SK-N-SH (cell line): ENCODE measurements around the gene ADRA1B. TPM values are rescaled to one million over a fixed set of nuclear protein-coding genes. Genes with fewer than 3 reads are reported as not detected.

Experiments
- CTCF ChIA-PET: fragments of 300-600, 350-600 bp; formaldehyde crosslinking; extraction: SDS; loops from one replicate; lab custom pipeline; 2021; lab: Yijun Ruan, JAX
- POLR2A ChIA-PET: fragments of 350-600 bp; sonication (Branson Sonifier 250); formaldehyde crosslinking; extraction: SDS; loops from one replicate; lab custom pipeline; 2020; ENCODE audit warnings: antibody characterized with exemption, inconsistent platforms; lab: Yijun Ruan, JAX
- DNase-seq: peaks from one replicate; pipeline ENCODE4 v3.0.0; 2012
- H2AFZ ChIP-seq: fragments of 200-600 bp; sonication (generic); 2 replicates; pipeline ENCODE4 v1.8.1; 2016; ENCODE audit warnings: antibody characterized with exemption, mild to moderate bottlenecking, low read depth
- H3F3A ChIP-seq: fragments of 200-600 bp; sonication (generic); replicated peaks from 2 replicates; pipeline ENCODE3; 2016; ENCODE audit warnings: antibody characterized with exemption, mild to moderate bottlenecking; ENCODE audit not compliant: insufficient read depth
- H3K27ac ChIP-seq, 2 experiments: fragments of 200-500 bp in 1 of 2; fragments of 200-600 bp in 1 of 2; sonication (Bioruptor generic) in 1 of 2; sonication (generic), shearing (Covaris generic) in 1 of 2; 2 replicates each; pipeline versions ENCODE4 v1.5.1 to v1.6.1; 2014 to 2016; ENCODE audit warnings: low read depth in 2 of 2, inconsistent platforms in 1 of 2, low read length in 1 of 2, mild to moderate bottlenecking in 1 of 2, mixed read lengths in 1 of 2
- H3K27me3 ChIP-seq: fragments of 200-600 bp; sonication (generic), shearing (Covaris generic); 2 replicates; pipeline ENCODE4 v1.6.1; 2016; ENCODE audit warnings: mixed run types; ENCODE audit not compliant: insufficient read depth
- H3K36me3 ChIP-seq, 2 experiments: fragments of 200-500 bp in 1 of 2; fragments of 200-600 bp in 1 of 2; sonication (Bioruptor generic) in 1 of 2; sonication (generic) in 1 of 2; replicated peaks in 1 of 2; 2 replicates each; pipeline versions ENCODE3 to v1.5.1; 2014 to 2016; ENCODE audit warnings: low read length in 1 of 2, mild to moderate bottlenecking in 1 of 2; ENCODE audit not compliant: insufficient read depth in 2 of 2, control insufficient read depth in 1 of 2
- H3K4me1 ChIP-seq, 2 experiments: fragments of 200-500 bp in 1 of 2; fragments of 200-600 bp in 1 of 2; sonication (Bioruptor generic) in 1 of 2; sonication (generic), shearing (Covaris generic) in 1 of 2; 2 replicates each; pipeline versions ENCODE4 v1.5.1 to v1.6.1; 2014 to 2016; ENCODE audit warnings: low read depth in 1 of 2, low read length in 1 of 2, mixed run types in 1 of 2; ENCODE audit not compliant: insufficient read depth in 2 of 2, control insufficient read depth in 1 of 2
- H3K4me2 ChIP-seq: fragments of 200-600 bp; sonication (generic), shearing (Covaris generic); 2 replicates; pipeline ENCODE4 v1.6.1; 2017; ENCODE audit warnings: mixed run types
- H3K4me3 ChIP-seq, 2 experiments: fragments of 200-500 bp in 1 of 2; fragments of 200-600 bp in 1 of 2; sonication (Bioruptor generic) in 1 of 2; sonication (generic), shearing (Covaris generic) in 1 of 2; 2 replicates each; pipeline versions ENCODE4 v1.5.1 to v1.8.1; 2014 to 2016; ENCODE audit warnings: low read depth in 2 of 2, inconsistent platforms in 1 of 2, low read length in 1 of 2, mild to moderate bottlenecking in 1 of 2, mixed read lengths in 1 of 2, moderate library complexity in 1 of 2
- H3K79me2 ChIP-seq: fragments of 200-600 bp; sonication (generic); 2 replicates; pipeline ENCODE4 v1.8.1; 2017; ENCODE audit warnings: mild to moderate bottlenecking; ENCODE audit not compliant: insufficient read depth
- H3K9ac ChIP-seq: fragments of 200-600 bp; sonication (generic); 2 replicates; pipeline ENCODE4 v1.6.1; 2017; ENCODE audit warnings: mixed run types
- H3K9me2 ChIP-seq: fragments of 200-600 bp; sonication (generic); 2 replicates; pipeline ENCODE4 v1.6.1; 2017; ENCODE audit warnings: mixed run types
- H3K9me3 ChIP-seq: fragments of 200-600 bp; sonication (generic); 2 replicates; pipeline ENCODE4 v1.6.1; 2017; ENCODE audit warnings: mixed run types, mild to moderate bottlenecking, moderate library complexity
- H4K20me1 ChIP-seq: fragments of 200-600 bp; sonication (generic); 2 replicates; pipeline ENCODE4 v1.6.1; 2017; ENCODE audit warnings: mild to moderate bottlenecking, mixed run types; ENCODE audit not compliant: insufficient read depth
- FOXM1 ChIP-seq: IDR thresholded peaks from 2 replicates; pipeline ENCODE4 v1.4.0; 2012; ENCODE audit warnings: low read depth, mild to moderate bottlenecking
- NFIC ChIP-seq: IDR thresholded peaks from 2 replicates; pipeline ENCODE4 v1.4.0; 2012; ENCODE audit warnings: borderline replicate concordance
- NRF1 ChIP-seq: IDR thresholded peaks from 2 replicates; pipeline ENCODE4 v1.6.1; 2012; ENCODE audit warnings: low read depth, mild to moderate bottlenecking, low read length
- SIN3A ChIP-seq: IDR thresholded peaks from 2 replicates; pipeline ENCODE4 v1.6.1; 2012; ENCODE audit warnings: low read depth, mild to moderate bottlenecking, low read length, moderate library complexity, borderline replicate concordance
- TEAD4 ChIP-seq: IDR thresholded peaks from 2 replicates; pipeline ENCODE4 v1.4.0; 2012; ENCODE audit warnings: mild to moderate bottlenecking, borderline replicate concordance; ENCODE audit not compliant: insufficient read depth
- WGBS: methylation state at CpG from one replicate; pipeline ENCODE4 v1.1.6; 2017; ENCODE audit warnings: low lambda C conversion rate; 5-methylcytosine and 5-hydroxymethylcytosine counted together
- polyA plus RNA-seq, 3 experiments: library from polyadenylated mRNA; depleted of rRNA; stranded (reverse); fragments of >200 nt; gene quantifications; 2 replicates each; pipeline ENCODE4 v1.2.3, GENCODE V29; 2012
- TF ChIP-seq, protein P1 (sequence below): IDR thresholded peaks from 2 replicates; pipeline ENCODE4 v1.4.0; 2012; ENCODE audit warnings: low read depth, borderline replicate concordance
- TF ChIP-seq, protein P2 (sequence below): IDR thresholded peaks from 2 replicates; pipeline ENCODE4 v1.4.0; 2012; ENCODE audit warnings: low read depth

Gene ADRA1B
- polyA plus RNA-seq, 1 of the 3 experiments (the other 2 are of a cell fraction) = 2.2 TPM

DNA sequence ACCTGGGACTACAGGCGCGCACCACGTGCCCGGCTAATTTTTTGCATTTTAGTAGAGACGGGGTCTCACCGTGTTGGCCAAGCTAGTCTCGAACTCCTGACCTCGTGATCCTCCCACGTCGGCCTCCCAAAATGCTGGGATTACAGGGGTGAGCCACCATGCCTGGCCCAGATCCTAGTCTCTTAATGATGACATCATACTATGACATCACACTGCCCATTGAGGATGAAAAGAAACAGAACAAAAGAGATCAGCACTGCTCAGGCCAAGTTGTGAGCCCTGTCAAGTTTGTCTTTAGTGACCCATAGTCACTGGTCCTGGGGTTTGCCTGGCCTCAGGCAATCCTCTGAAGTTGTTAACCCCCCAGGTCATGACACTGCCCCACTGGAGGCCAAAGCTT, 21.3 kb downstream of the ADRA1B start:
- no peak overlapping the region for H3K4me3 ChIP-seq
- ChIA-PET POLR2A (no interaction called here), CTCF (no interaction called here)
- no peak overlapping the region for H3K27ac ChIP-seq
- no peak overlapping the region for H3K4me2 ChIP-seq
- no peaks in the 10 kb centered on the region for H3K79me2 ChIP-seq
- TF ChIP-seq NFIC (no peak), FOXM1 (no peak)
- TF ChIP-seq, protein P1, sequence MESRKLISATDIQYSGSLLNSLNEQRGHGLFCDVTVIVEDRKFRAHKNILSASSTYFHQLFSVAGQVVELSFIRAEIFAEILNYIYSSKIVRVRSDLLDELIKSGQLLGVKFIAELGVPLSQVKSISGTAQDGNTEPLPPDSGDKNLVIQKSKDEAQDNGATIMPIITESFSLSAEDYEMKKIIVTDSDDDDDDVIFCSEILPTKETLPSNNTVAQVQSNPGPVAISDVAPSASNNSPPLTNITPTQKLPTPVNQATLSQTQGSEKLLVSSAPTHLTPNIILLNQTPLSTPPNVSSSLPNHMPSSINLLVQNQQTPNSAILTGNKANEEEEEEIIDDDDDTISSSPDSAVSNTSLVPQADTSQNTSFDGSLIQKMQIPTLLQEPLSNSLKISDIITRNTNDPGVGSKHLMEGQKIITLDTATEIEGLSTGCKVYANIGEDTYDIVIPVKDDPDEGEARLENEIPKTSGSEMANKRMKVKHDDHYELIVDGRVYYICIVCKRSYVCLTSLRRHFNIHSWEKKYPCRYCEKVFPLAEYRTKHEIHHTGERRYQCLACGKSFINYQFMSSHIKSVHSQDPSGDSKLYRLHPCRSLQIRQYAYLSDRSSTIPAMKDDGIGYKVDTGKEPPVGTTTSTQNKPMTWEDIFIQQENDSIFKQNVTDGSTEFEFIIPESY = no peak
- no peaks in the 10 kb centered on the region for H3F3A ChIP-seq
- H3K9me2 ChIP-seq = no peaks in the 10 kb centered on the region
- H4K20me1 ChIP-seq = no peaks in the 10 kb centered on the region
- WGBS = 89% methylated on average over 10 of the region's 10 CpGs
- H3K4me1 ChIP-seq = no peaks in the 10 kb centered on the region
- no peaks in the 10 kb centered on the region for H3K9me3 ChIP-seq
- no peaks in the 10 kb centered on the region for H3K27me3 ChIP-seq
- DNase-seq = no peak
- H3K9ac ChIP-seq = no peak overlapping the region
- H2AFZ ChIP-seq = no peak overlapping the region
- H3K36me3 ChIP-seq = no peaks in the 10 kb centered on the region

DNA sequence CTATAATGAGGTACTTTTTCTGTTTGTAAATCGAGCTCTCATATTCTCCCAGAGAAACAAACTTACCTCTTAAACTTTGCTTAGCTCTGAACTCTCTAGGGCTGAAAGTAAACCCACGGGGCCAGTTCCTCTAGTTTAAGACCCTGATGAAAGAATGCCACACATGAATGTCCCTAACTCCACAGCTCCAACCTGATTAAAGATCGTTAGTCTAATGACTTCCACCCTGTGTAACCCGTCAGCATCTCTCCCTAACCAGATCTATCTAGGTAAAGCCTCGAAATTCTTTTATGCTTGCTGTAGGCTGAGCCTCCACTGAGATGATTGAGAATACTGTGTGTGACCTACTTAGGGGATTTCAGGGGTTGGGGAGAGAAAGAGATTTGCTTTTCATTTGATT, 27.0 kb downstream of the ADRA1B start:
- CTCF ChIA-PET = interaction anchor here (1.1 kb wide), 1 partner anchor 9 kb away, joined by 3 read pairs; no protein-coding TSS in a partner anchor
- H3K4me1 ChIP-seq = 0 out of 4 replicates have a peak, but pooled peaks cover 0 to 9% of the 10 kb centered on the region in 2 experiments
- H3K27me3 ChIP-seq = no peaks in the 10 kb centered on the region
- no peaks in the 10 kb centered on the region for H3K36me3 ChIP-seq
- H3K27ac ChIP-seq = no peak overlapping the region
- POLR2A ChIA-PET = no interaction called here
- no peaks in the 10 kb centered on the region for H4K20me1 ChIP-seq
- TF ChIP-seq NRF1 (no peak), SIN3A (no peak), TEAD4 (no peak), FOXM1 (no peak)
- TF ChIP-seq, protein P1 = no peak
- TF ChIP-seq, protein P2, sequence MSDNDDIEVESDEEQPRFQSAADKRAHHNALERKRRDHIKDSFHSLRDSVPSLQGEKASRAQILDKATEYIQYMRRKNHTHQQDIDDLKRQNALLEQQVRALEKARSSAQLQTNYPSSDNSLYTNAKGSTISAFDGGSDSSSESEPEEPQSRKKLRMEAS = no peak
- H3F3A ChIP-seq = no peaks in the 10 kb centered on the region
- peak overlapping the region; percentile 64; the same call in 1 of the 2 replicates for H2AFZ ChIP-seq
- H3K4me3 ChIP-seq = no peak overlapping the region
- no peak overlapping the region for H3K9ac ChIP-seq
- H3K9me3 ChIP-seq = no peaks in the 10 kb centered on the region
- WGBS = 51% methylated on average over 5 of the region's 5 CpGs
- no peaks in the 10 kb centered on the region for H3K9me2 ChIP-seq
- H3K4me2 ChIP-seq = no peak overlapping the region
- peaks cover 4% of the 10 kb centered on the region for H3K79me2 ChIP-seq
- no peak for DNase-seq
